Fibroblast of lung (primary cell): ENCODE measurements around the gene RIMBP3B. TPM values are rescaled to one million over a fixed set of nuclear protein-coding genes. Genes with fewer than 3 reads are reported as not detected.
"Not testable (repeated sequence)": the region's sequence is repeated elsewhere in the genome, so short reads cannot be mapped to it uniquely, and the experiment has no call there.

Experiments
- DNase-seq, 2 donors: peaks; one replicate each; pipeline versions ENCODE4 v3.0.0 to v3.0.0-alpha.2; 2010; ENCODE audit warnings: low read depth in 2 of 2
- H2AFZ ChIP-seq: 2 replicates; pipeline ENCODE4 v1.5.1; 2012; ENCODE audit warnings: low read length, control low read depth, inconsistent platforms
- H3K27ac ChIP-seq: 2 replicates; pipeline ENCODE4 v1.5.1; 2011; ENCODE audit warnings: low read length, control low read depth; ENCODE audit not compliant: insufficient read depth
- H3K27me3 ChIP-seq: 2 replicates; pipeline ENCODE4 v1.5.1; 2011; ENCODE audit warnings: mild to moderate bottlenecking, low read length; ENCODE audit not compliant: control insufficient read depth, insufficient read depth
- H3K36me3 ChIP-seq: 2 replicates; pipeline ENCODE4 v1.5.1; 2011; ENCODE audit warnings: low read length; ENCODE audit not compliant: control insufficient read depth, insufficient read depth
- H3K4me1 ChIP-seq: 2 replicates; pipeline ENCODE4 v1.5.1; 2011; ENCODE audit warnings: low read length; ENCODE audit not compliant: control insufficient read depth, insufficient read depth; ENCODE audit errors: extremely low read depth
- H3K4me2 ChIP-seq: 2 replicates; pipeline ENCODE4 v1.5.1; 2011; ENCODE audit warnings: low read length, control low read depth; ENCODE audit not compliant: insufficient read depth; ENCODE audit errors: extremely low read depth
- H3K4me3 ChIP-seq, 4 experiments: fragments of 200-600 bp in 1 of 4; sonication (generic) in 1 of 4; replicated peaks in 1 of 4; 2 replicates each; pipeline ENCODE4 v1.5.1; 2011 to 2016; ENCODE audit warnings: low read length in 4 of 4, low read depth in 3 of 4, mild to moderate bottlenecking in 3 of 4, control low read depth in 2 of 4, inconsistent platforms in 1 of 4, mixed read lengths in 1 of 4; ENCODE audit not compliant: insufficient read depth in 1 of 4; ENCODE audit errors: control extremely low read depth in 1 of 4
- H3K79me2 ChIP-seq: 2 replicates; pipeline ENCODE4 v1.5.1; 2012; ENCODE audit warnings: mild to moderate bottlenecking, low read length, inconsistent platforms; ENCODE audit not compliant: control insufficient read depth, insufficient read depth
- H3K9ac ChIP-seq: 2 replicates; pipeline ENCODE4 v1.5.1; 2011; ENCODE audit warnings: mild to moderate bottlenecking, low read length, control low read depth; ENCODE audit not compliant: insufficient read depth
- H3K9me3 ChIP-seq: 2 replicates; pipeline ENCODE4 v1.5.1; 2012; ENCODE audit warnings: low read depth, low read length; ENCODE audit not compliant: control insufficient read depth, insufficient read depth
- H4K20me1 ChIP-seq: 2 replicates; pipeline ENCODE4 v1.5.1; 2011; ENCODE audit warnings: low read length; ENCODE audit not compliant: control insufficient read depth, insufficient read depth; ENCODE audit errors: extremely low read depth
- polyA minus RNA-seq: library from RNA; depleted of rRNA, polyadenylated mRNA; stranded (reverse); fragments of >200 nt; gene quantifications from 2 replicates; pipeline ENCODE4 v1.2.3, GENCODE V29; 2011; ENCODE audit warnings: low replicate concordance
- polyA plus RNA-seq, 2 donors: library from polyadenylated mRNA; depleted of rRNA in 1 of 2; stranded (reverse) in 1 of 2; unstranded in 1 of 2; fragments of >200 nt; gene quantifications; 2 replicates each; pipeline ENCODE4 v1.2.1, GENCODE V29; 2011 to 2012; ENCODE audit warnings: missing spikeins in 1 of 2
- total RNA-seq: library from RNA; depleted of rRNA; stranded (reverse); fragments of >200 nt; gene quantifications from 2 replicates; pipeline ENCODE4 v1.2.1, GENCODE V29; 2014

RIMBP3B gene
- total RNA-seq (under 0.01 TPM in 2 replicates), polyA plus RNA-seq (0.02 and 0.03 TPM in 2 replicates), polyA minus RNA-seq (not detected in 2 replicates)
- polyA plus RNA-seq (2012), result 0.09 and 0.18 TPM in 2 replicates

GRCh38 chr22:21383701-21384467, at the start of gene RIMBP3B:
TSS of gene RIMBP3B (plus strand) at chr22:21383751. CDS start at chr22:21383859, 108 bp downstream.
- not testable (repeated sequence) for H2AFZ ChIP-seq, H3K27me3 ChIP-seq, H3K4me1 ChIP-seq, DNase-seq, H3K4me3 ChIP-seq, H3K9me3 ChIP-seq, H4K20me1 ChIP-seq, H3K79me2 ChIP-seq, H3K36me3 ChIP-seq, H3K27ac ChIP-seq, H3K9ac ChIP-seq, H3K4me2 ChIP-seq

- DNase-seq, H2AFZ ChIP-seq, H4K20me1 ChIP-seq, H3K36me3 ChIP-seq, H3K79me2 ChIP-seq, H3K27me3 ChIP-seq, H3K4me3 ChIP-seq, H3K27ac ChIP-seq, H3K9ac ChIP-seq, H3K4me1 ChIP-seq, H3K4me2 ChIP-seq, H3K9me3 ChIP-seq: not testable (repeated sequence)
These were observed 26.0 kb upstream of the RIMBP3B start for GRCh38 chr22:21357527-21357926.

- H3K27me3 ChIP-seq, H3K4me3 ChIP-seq, H3K4me2 ChIP-seq, H3K36me3 ChIP-seq, H4K20me1 ChIP-seq, DNase-seq, H3K79me2 ChIP-seq, H3K27ac ChIP-seq, H3K4me1 ChIP-seq, H2AFZ ChIP-seq, H3K9me3 ChIP-seq, H3K9ac ChIP-seq: not testable (repeated sequence)
These were observed 23.0 kb upstream of the RIMBP3B start for GRCh38 chr22:21360525-21360924.

- H4K20me1 ChIP-seq, H3K4me3 ChIP-seq, H3K27me3 ChIP-seq, H3K4me1 ChIP-seq, H3K9ac ChIP-seq, H3K9me3 ChIP-seq, H2AFZ ChIP-seq, H3K36me3 ChIP-seq, H3K27ac ChIP-seq, DNase-seq, H3K79me2 ChIP-seq, H3K4me2 ChIP-seq: not testable (repeated sequence)
These were observed 21.1 kb upstream of the RIMBP3B start for GRCh38 chr22:21362473-21362872.

GRCh38 chr22:21363061-21363460, 20.5 kb upstream of the RIMBP3B start:
- not testable (repeated sequence) for H3K4me2 ChIP-seq, H2AFZ ChIP-seq, DNase-seq, H3K9ac ChIP-seq, H3K4me1 ChIP-seq, H3K79me2 ChIP-seq, H3K9me3 ChIP-seq, H3K36me3 ChIP-seq, H3K27me3 ChIP-seq, H3K27ac ChIP-seq, H4K20me1 ChIP-seq, H3K4me3 ChIP-seq

GRCh38 chr22:21363803-21364202, 19.7 kb upstream of the RIMBP3B start:
- H3K27me3 ChIP-seq, H3K4me3 ChIP-seq, H3K79me2 ChIP-seq, H2AFZ ChIP-seq, H3K4me1 ChIP-seq, H3K9ac ChIP-seq, DNase-seq, H3K9me3 ChIP-seq, H3K4me2 ChIP-seq, H4K20me1 ChIP-seq, H3K36me3 ChIP-seq, H3K27ac ChIP-seq: not testable (repeated sequence)

- H3K79me2 ChIP-seq, DNase-seq, H2AFZ ChIP-seq, H3K9me3 ChIP-seq, H4K20me1 ChIP-seq, H3K4me1 ChIP-seq, H3K27ac ChIP-seq, H3K36me3 ChIP-seq, H3K4me2 ChIP-seq, H3K4me3 ChIP-seq, H3K27me3 ChIP-seq, H3K9ac ChIP-seq: not testable (repeated sequence)
These were observed 19.2 kb upstream of the RIMBP3B start for GRCh38 chr22:21364362-21364761.
